ENCODE measurements around the gene GAS2L1. TPM values are rescaled to one million over a fixed set of nuclear protein-coding genes. Genes with fewer than 3 reads are reported as not detected.

Gene GAS2L1
- total and polyA plus RNA-seq, 11 donors = 12.0 to 48.3 (median 18.0) TPM

GRCh38 chr22:29328055-29328454 is 21.6 kb downstream of the GAS2L1 start:
- TF ChIP-seq POLR2A (IDR thresholded peaks at IDR 0.05) = no peak
- TF ChIP-seq CTCF (IDR thresholded peaks at IDR 0.05) = no peak

GRCh38 chr22:29328566-29329500 is 22.4 kb downstream of the GAS2L1 start:
- Histone ChIP-seq H3K27me3 (no peaks in the 10 kb centered on the region), H3K4me3 (no peak overlapping the region), H3K27ac (peak overlapping the region in 1 of 12 donors; percentile 38), H3K4me1 (peaks cover 0 to 10% (median 0%) of the 10 kb centered on the region in 12 donors), H3K9me3 (no peaks in the 10 kb centered on the region), H3K36me3 (peaks cover 0 to 79% (median 49%) of the 10 kb centered on the region in 9 donors)
- intact Hi-C loops (cut with DNase I) = no loop called here
- DNase-seq (peak in 1 of 5 donors; percentile 8), ATAC-seq (no peak)
- TF ChIP-seq CTCF (IDR thresholded peaks at IDR 0.05) (no peak), POLR2A (IDR thresholded peaks at IDR 0.05) (no peak)
- 75 to 83% (median 78%) methylated on average over 29 to 34 of the region's 34 CpGs for WGBS, 4 donors

More at GRCh38 chr22:29328055-29328454, 21.6 kb downstream of the GAS2L1 start:
- ATAC-seq (no peak), DNase-seq (no peak)
- no peak overlapping the region for H3K4me3 ChIP-seq
- H3K4me1 ChIP-seq = peaks cover 0 to 10% (median 0%) of the 10 kb centered on the region in 12 donors
- intact Hi-C loops (cut with DNase I) = no loop called here
- no peaks in the 10 kb centered on the region for H3K9me3 ChIP-seq
- no peak overlapping the region for H3K27ac ChIP-seq
- H3K27me3 ChIP-seq = no peaks in the 10 kb centered on the region
- H3K36me3 ChIP-seq = peaks cover 0 to 72% (median 42%) of the 10 kb centered on the region in 9 donors
- WGBS, 4 donors = 89 to 100% (median 93%) methylated on average over 1 to 5 of the region's 5 CpGs

- 75 to 86% (median 82%) methylated on average over 11 of the region's 11 CpGs for WGBS, 4 donors
- intact Hi-C loops (cut with DNase I) = no loop called here
- Histone ChIP-seq H3K4me1 (peaks cover 0 to 10% (median 0%) of the 10 kb centered on the region in 12 donors), H3K27me3 (no peaks in the 10 kb centered on the region), H3K36me3 (peaks cover 0 to 87% (median 56%) of the 10 kb centered on the region in 9 donors), H3K27ac (peak overlapping the region in 1 of 12 donors; percentile 38), H3K4me3 (no peak overlapping the region), H3K9me3 (no peaks in the 10 kb centered on the region)
- TF ChIP-seq POLR2A (IDR thresholded peaks at IDR 0.05) (no peak), CTCF (IDR thresholded peaks at IDR 0.05) (no peak)
- no peak for ATAC-seq
- DNase-seq = no peak
Measured at GRCh38 chr22:29329581-29329980, 23.1 kb downstream of the GAS2L1 start.

- intact Hi-C loops (cut with DNase I) = no loop called here
- 88 to 94% (median 92%) methylated on average over 6 to 19 of the region's 19 CpGs for WGBS, 4 donors
- ATAC-seq (no peak), DNase-seq (peak in 2 of 5 donors; percentile 18 to 20)
- H3K4me3 ChIP-seq = no peak overlapping the region
- H3K27me3 ChIP-seq = no peaks in the 10 kb centered on the region
- H3K9me3 ChIP-seq = no peaks in the 10 kb centered on the region
- TF ChIP-seq CTCF (IDR thresholded peaks at IDR 0.05) (no peak), POLR2A (IDR thresholded peaks at IDR 0.05) (no peak)
- H3K4me1 ChIP-seq = peaks cover 0 to 10% (median 0%) of the 10 kb centered on the region in 12 donors
- no peak overlapping the region for H3K27ac ChIP-seq
- H3K36me3 ChIP-seq = peaks cover 0 to 93% (median 60%) of the 10 kb centered on the region in 9 donors
Measured at GRCh38 chr22:29330291-29330690, 23.8 kb downstream of the GAS2L1 start.

Data from heart left ventricle (tissue), 16 donors.